AG09309 (cell line): ENCODE results near the gene SUGCT.

Source experiments
- DNase-seq: peaks from one replicate; pipeline ENCODE4 v3.0.0-alpha.2; 2010; ENCODE audit warnings: low read depth
- H3K4me3 ChIP-seq: 2 replicates; pipeline ENCODE4 v1.5.1; 2011; ENCODE audit warnings: mild to moderate bottlenecking, low read depth, low read length, moderate library complexity; ENCODE audit not compliant: control insufficient read depth
- TF ChIP-seq, protein P1 (sequence below): IDR thresholded peaks from 2 replicates; pipeline ENCODE4 v1.5.1; 2011; ENCODE audit warnings: mild to moderate bottlenecking, low read depth, low read length, inconsistent platforms; ENCODE audit not compliant: insufficient read depth, control insufficient read depth; ENCODE audit errors: missing control alignments

The SUGCT gene

GRCh38 chr7:40551685-40552576 lies 417.1 kb downstream of the SUGCT start:
- TF ChIP-seq, protein P1, sequence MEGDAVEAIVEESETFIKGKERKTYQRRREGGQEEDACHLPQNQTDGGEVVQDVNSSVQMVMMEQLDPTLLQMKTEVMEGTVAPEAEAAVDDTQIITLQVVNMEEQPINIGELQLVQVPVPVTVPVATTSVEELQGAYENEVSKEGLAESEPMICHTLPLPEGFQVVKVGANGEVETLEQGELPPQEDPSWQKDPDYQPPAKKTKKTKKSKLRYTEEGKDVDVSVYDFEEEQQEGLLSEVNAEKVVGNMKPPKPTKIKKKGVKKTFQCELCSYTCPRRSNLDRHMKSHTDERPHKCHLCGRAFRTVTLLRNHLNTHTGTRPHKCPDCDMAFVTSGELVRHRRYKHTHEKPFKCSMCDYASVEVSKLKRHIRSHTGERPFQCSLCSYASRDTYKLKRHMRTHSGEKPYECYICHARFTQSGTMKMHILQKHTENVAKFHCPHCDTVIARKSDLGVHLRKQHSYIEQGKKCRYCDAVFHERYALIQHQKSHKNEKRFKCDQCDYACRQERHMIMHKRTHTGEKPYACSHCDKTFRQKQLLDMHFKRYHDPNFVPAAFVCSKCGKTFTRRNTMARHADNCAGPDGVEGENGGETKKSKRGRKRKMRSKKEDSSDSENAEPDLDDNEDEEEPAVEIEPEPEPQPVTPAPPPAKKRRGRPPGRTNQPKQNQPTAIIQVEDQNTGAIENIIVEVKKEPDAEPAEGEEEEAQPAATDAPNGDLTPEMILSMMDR, result no peak
- DNase-seq, result peak; percentile 70

GRCh38 chr7:40560672-40561071 lies 425.9 kb downstream of the SUGCT start:
- H3K4me3 ChIP-seq, result no peak overlapping the region
- DNase-seq, result no peak
- TF ChIP-seq, protein P1, result no peak

More at GRCh38 chr7:40551685-40552576, 417.1 kb downstream of the SUGCT start:
- H3K4me3 ChIP-seq, result no peak overlapping the region

GRCh38 chr7:40566879-40567278 lies 432.1 kb downstream of the SUGCT start:
- DNase-seq, result no peak
- TF ChIP-seq, protein P1, result no peak

DNA sequence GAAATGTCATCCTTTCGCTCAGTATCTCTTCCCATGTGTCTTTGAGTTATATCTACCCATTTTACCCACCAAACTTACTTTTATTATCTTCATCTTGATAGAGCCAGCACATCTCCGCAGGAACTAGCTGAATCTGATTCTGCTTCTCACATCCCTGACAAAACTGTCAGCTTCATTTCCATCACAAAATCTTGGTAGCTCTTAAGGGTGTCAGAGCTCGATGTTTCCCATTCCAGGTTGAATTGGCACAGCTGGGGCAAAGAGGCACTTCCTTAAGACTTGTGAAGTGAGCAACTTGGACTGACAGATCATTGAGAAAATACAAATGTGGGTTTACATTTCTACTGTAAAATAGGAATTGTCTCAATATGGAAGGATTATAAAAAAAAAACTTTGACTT lies 434.5 kb downstream of the SUGCT start:
- no peak overlapping the region for H3K4me3 ChIP-seq
- TF ChIP-seq, protein P1, result no peak
- no peak for DNase-seq

More at GRCh38 chr7:40566879-40567278, 432.1 kb downstream of the SUGCT start:
- no peak overlapping the region for H3K4me3 ChIP-seq

- no peak for DNase-seq
- no peak overlapping the region for H3K4me3 ChIP-seq
- TF ChIP-seq, protein P1, result no peak
These were observed 435.4 kb downstream of the SUGCT start for GRCh38 chr7:40570223-40570622.

- TF ChIP-seq, protein P1, result no peak
- peak; percentile 97 for DNase-seq
- no peak overlapping the region for H3K4me3 ChIP-seq
These were observed 437.0 kb downstream of the SUGCT start for GRCh38 chr7:40571796-40572195.
